Measurements from ENCODE around the gene WDFY2.

DNA sequence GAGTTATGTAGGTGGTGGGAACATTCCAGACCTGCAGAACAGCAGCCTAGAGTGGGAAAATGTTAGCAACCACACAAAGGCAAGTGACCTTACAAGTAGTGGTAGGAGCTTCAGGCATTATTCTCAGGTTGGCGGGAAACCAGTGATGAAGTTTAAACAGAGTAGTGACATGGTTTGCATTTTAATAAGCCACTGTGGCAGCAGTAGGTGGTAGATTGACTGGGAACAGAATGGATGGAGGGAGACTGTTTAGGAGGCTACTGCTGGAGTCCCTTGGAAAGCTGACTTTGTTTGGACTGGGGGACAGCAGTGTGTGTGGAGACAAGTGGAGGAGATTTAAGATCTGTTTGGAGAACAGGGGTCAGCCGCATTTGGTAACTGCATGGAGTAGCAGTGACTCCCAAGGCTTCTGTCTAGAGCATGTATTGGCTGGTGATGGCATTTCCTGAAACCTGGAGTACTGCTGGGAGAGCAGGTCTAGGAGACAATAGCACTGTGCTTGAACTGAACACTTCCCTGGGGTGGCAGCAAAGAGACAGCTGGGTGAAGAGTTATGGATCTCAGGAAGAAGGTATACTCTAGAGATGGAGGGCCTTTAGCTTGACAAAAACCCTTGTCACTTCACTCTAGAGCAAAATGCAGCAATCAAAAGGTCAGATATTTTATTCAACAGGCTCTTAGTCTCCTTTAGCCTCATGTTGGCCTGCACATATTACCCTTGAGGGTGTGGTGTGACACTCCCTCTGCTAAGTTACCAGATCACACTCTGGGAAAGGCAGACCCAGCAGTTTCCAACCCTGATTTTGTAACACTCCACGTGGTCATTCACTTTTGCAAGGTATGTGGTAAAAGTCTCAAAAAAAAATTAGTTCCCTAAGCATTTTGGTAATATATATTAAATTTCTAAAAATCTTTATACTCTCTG lies 149.4 kb downstream of the WDFY2 start:
- TF ChIP-seq RXRA (IDR thresholded peaks at IDR 0.05; ENCODE audit: insufficient read depth, low read depth, low read length): no peak
- TF ChIP-seq PHF8 (conservative IDR thresholded peaks at IDR 0.05; ENCODE audit: low read depth, low read length): no peak
- TF ChIP-seq, protein P1, sequence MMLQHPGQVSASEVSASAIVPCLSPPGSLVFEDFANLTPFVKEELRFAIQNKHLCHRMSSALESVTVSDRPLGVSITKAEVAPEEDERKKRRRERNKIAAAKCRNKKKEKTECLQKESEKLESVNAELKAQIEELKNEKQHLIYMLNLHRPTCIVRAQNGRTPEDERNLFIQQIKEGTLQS (IDR thresholded peaks at IDR 0.05; ENCODE audit: insufficient read depth, low read depth, low read length): no peak
- TF ChIP-seq POLR2AphosphoS5 (IDR thresholded peaks at IDR 0.05; ENCODE audit: low read depth, low read length): no peak
- TF ChIP-seq TAF1 (IDR thresholded peaks at IDR 0.05; ENCODE audit: low read depth, low read length): no peak
- TF ChIP-seq CEBPB (IDR thresholded peaks at IDR 0.05; ENCODE audit: low read depth, low read length): no peak
- no peak for TF ChIP-seq POLR2A (IDR thresholded peaks at IDR 0.05; ENCODE audit: control extremely low read depth in 1 of 2, low read depth in 2 of 2, low read length in 2 of 2)
- TF ChIP-seq, protein P2, sequence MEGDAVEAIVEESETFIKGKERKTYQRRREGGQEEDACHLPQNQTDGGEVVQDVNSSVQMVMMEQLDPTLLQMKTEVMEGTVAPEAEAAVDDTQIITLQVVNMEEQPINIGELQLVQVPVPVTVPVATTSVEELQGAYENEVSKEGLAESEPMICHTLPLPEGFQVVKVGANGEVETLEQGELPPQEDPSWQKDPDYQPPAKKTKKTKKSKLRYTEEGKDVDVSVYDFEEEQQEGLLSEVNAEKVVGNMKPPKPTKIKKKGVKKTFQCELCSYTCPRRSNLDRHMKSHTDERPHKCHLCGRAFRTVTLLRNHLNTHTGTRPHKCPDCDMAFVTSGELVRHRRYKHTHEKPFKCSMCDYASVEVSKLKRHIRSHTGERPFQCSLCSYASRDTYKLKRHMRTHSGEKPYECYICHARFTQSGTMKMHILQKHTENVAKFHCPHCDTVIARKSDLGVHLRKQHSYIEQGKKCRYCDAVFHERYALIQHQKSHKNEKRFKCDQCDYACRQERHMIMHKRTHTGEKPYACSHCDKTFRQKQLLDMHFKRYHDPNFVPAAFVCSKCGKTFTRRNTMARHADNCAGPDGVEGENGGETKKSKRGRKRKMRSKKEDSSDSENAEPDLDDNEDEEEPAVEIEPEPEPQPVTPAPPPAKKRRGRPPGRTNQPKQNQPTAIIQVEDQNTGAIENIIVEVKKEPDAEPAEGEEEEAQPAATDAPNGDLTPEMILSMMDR (IDR thresholded peaks at IDR 0.05; ENCODE audit: control extremely low read depth in 1 of 3, insufficient read depth in 1 of 3, low read depth in 1 of 3, low read length in 3 of 3): no peak
- no peak for TF ChIP-seq CHD2 (IDR thresholded peaks at IDR 0.05; ENCODE audit: low read length)

All from H1 (cell line).